NB4 (cell line): ENCODE data around the gene SLC25A47.

Experiments
- POLR2A ChIP-seq: IDR thresholded peaks from 2 replicates; pipeline ENCODE4 v1.6.1; 2011; ENCODE audit warnings: mild to moderate bottlenecking; ENCODE audit not compliant: insufficient read length; ENCODE audit errors: extremely low read depth
- TF ChIP-seq, protein P1 (sequence below): IDR thresholded peaks from one replicate; pipeline ENCODE4 v1.5.1; 2012; ENCODE audit warnings: low read depth, low read length

DNA sequence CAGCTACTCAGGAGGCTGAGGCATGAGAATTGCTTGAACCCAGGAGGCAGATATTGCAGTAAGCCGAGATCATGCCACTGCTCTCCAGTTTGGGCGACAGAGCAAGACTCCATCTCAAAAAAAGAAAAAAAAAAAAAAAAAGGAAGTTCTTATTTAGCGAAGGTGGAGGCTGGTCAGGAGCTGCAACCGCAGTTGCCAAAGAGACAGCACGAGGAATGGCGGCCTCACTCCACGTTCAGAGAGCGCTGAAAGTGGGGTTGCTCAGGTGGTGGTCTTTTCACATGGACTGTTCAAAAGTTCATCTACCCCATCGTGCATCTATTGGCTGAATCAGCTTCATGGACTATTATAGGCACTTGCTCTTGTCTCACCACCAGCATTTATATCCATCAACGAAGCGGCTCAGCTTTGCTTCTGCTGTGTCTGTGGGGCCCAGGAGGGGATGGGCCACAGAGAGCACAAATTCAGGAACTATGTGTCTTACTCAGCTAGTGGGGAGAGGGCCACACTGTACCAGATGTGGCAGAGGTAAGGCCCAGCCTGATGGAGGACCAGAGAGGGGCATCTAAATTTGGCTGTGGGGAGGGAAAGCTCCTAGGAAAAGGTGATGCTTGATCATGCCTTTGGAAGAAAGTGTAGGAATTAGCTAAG lies 27.3 kb downstream of the SLC25A47 start:
- TF ChIP-seq POLR2A: no peak
- TF ChIP-seq, protein P1, sequence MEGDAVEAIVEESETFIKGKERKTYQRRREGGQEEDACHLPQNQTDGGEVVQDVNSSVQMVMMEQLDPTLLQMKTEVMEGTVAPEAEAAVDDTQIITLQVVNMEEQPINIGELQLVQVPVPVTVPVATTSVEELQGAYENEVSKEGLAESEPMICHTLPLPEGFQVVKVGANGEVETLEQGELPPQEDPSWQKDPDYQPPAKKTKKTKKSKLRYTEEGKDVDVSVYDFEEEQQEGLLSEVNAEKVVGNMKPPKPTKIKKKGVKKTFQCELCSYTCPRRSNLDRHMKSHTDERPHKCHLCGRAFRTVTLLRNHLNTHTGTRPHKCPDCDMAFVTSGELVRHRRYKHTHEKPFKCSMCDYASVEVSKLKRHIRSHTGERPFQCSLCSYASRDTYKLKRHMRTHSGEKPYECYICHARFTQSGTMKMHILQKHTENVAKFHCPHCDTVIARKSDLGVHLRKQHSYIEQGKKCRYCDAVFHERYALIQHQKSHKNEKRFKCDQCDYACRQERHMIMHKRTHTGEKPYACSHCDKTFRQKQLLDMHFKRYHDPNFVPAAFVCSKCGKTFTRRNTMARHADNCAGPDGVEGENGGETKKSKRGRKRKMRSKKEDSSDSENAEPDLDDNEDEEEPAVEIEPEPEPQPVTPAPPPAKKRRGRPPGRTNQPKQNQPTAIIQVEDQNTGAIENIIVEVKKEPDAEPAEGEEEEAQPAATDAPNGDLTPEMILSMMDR: no peak
